GM12864 (cell line): ENCODE results near the gene CDHR2.

Experiments used
- DNase-seq: peaks from one replicate; pipeline ENCODE4 v3.0.0-alpha.2; 2011; ENCODE audit warnings: low read depth
- H3K4me3 ChIP-seq: 2 replicates; pipeline ENCODE4 v1.5.1; 2011; ENCODE audit warnings: mild to moderate bottlenecking, low read depth, low read length, control low read depth
- TF ChIP-seq, protein P1 (sequence below): IDR thresholded peaks from 2 replicates; pipeline ENCODE4 v1.5.1; 2011; ENCODE audit warnings: low read depth, mild to moderate bottlenecking, moderate library complexity, low read length, control low read depth, inconsistent platforms; ENCODE audit errors: missing control alignments

The CDHR2 gene

DNA sequence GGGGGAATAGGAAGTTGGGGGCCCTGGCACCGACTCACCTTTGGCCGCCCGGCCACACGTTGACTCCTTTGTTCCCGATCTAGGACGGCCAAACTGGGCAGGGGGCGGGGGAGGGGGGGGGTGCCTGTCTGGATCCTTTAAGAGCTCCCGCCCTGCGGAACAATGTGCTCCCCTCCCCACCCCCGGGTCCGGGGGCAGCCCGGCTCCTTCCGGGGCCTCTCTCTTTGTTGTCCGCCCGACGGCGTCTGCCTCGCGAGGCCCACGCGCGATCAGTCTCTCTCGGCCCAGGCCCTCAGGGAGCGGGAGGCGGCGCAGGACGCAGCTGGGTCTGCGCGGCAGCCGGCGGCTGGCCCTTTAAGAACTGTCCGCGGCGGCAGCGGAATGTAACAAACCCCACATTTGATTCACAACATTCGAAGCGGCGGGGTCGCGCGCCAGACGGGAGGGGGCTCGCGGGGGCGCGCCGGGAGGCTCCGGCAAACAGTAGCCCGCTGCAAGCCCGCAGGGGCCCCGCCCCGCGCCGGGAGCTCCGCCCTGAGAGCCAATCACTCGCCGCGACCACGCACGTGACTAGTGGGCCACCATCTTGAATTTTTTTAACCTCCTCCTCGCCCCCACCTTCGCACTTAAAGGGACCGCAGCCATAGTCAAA lies 12.1 kb upstream of the CDHR2 start, which contains the start of gene RNF44:
Gene RNF44 (minus strand): TSS at position 501 of the 652 bp plus-strand sequence. CDS start 4,930 bp downstream, outside the sequence.
- peak within 1 kb of the TSS; percentile 92 for H3K4me3 ChIP-seq
- DNase-seq: peak; percentile 89
- TF ChIP-seq, protein P1, sequence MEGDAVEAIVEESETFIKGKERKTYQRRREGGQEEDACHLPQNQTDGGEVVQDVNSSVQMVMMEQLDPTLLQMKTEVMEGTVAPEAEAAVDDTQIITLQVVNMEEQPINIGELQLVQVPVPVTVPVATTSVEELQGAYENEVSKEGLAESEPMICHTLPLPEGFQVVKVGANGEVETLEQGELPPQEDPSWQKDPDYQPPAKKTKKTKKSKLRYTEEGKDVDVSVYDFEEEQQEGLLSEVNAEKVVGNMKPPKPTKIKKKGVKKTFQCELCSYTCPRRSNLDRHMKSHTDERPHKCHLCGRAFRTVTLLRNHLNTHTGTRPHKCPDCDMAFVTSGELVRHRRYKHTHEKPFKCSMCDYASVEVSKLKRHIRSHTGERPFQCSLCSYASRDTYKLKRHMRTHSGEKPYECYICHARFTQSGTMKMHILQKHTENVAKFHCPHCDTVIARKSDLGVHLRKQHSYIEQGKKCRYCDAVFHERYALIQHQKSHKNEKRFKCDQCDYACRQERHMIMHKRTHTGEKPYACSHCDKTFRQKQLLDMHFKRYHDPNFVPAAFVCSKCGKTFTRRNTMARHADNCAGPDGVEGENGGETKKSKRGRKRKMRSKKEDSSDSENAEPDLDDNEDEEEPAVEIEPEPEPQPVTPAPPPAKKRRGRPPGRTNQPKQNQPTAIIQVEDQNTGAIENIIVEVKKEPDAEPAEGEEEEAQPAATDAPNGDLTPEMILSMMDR: no peak

DNA sequence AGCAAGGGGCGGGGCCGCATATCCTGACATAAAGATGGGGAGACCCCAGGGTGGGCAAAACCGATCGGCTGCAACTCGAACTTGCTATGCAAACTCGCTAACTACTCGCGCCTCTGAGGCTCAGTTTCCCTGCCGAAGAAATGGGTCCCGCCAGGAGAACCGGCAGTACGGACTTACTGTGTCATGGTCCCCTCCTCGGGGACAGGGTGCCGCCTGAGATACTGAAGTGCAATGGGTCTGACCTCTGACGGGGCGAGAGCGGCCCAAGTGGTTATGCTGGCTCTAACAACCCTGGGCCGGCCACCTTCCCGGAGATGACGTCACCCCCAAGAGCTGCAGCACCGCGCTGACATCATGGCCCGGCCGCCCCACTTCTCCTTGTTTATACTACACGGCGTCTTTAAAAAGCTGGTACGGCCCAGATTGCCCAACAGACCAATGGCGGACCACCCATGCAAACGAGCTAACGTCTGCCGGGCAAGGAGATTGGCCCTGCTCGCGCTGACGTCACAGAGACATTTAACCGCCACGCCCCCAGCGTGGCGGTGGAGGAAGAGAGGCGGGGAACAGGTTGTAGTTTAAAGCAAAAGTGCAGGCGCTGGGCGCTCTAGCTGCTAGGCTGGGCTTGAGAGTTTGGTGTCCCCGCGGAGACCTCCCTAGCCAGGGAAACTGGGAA lies 11.4 kb upstream of the CDHR2 start:
- H3K4me3 ChIP-seq: peak overlapping the region; percentile 92
- TF ChIP-seq, protein P1: no peak
- peak; percentile 99 for DNase-seq

DNA sequence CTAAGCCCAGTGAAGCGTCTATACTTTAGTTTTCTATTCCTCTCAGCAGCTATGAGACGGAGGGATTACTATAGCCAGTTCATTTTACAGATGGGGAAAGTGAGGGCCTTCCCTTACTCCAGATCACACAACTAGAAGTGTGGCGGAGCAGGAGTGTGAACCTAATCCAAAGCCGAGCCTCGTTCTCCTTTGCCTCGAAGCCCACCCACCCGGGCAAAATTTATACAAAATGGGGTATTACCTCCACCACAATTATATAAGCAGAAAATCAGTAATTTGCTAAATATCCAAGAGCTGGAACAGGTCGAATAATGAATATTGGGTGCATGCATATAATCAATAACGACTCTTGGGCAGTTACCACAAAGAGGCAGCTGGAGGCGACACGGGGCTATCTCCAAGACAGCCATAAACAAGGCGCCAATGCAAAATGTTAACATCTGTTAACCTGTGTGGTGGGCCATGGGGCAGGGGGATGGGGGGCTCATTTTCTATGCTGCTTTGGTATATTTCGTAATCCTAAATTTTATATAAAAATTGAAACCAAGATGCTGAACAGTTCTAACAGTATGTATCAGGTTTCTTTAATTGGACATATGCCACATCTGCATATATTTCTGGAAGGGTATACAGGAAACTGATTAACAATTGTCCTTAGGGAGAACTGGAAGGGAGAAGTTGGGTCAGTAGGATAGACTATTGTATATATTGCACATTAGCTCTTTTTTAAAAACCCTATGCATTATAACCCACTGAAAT lies 10.7 kb upstream of the CDHR2 start:
- TF ChIP-seq, protein P1: no peak
- H3K4me3 ChIP-seq: peak overlapping the region; percentile 92; the same call in 1 of the 2 replicates
- DNase-seq: no peak

DNA sequence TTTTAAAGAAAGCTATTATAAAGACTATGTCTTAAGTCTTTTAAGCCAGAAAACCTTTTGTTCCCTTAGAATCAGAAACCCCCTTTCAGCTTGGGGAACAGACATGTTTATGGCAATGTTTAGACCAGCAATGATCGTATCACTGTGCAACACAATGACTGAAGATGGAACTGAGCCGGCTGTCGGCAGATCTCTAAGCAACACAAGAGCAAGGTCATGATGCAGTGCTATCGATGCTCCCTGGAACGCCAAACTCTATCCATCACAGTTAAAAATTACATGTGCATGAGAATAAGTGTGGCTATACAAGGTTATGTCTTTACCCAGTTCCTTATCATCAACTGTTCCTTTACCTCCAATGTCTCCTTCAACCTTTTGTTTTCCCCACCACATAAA lies 10.2 kb upstream of the CDHR2 start:
- TF ChIP-seq, protein P1: no peak
- no peak for DNase-seq
- no peak overlapping the region for H3K4me3 ChIP-seq

- TF ChIP-seq, protein P1: no peak
- no peak for DNase-seq
- no peak overlapping the region for H3K4me3 ChIP-seq
Measured at GRCh38 chr5:176540476-176540899, 8.7 kb upstream of the CDHR2 start.

DNA sequence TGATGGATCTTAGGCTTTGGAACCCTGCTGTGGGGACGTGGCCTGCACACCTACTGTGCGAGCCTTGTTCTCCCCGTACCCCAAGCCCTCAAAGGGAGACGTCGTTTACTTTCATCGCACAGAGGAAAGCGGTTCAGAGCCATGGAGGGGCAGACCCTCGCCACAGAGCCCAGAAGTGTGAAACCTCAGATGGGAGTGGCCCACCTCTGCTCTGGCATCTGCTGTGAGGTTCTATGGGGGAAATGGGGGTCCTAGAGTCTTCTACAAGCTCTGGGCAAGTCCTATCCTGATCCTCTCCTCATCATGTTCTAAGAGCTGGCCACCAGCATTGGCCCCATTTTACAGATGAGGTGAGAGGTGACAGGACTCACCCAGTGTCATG lies 8.2 kb upstream of the CDHR2 start:
- TF ChIP-seq, protein P1: no peak
- no peak overlapping the region for H3K4me3 ChIP-seq
- no peak for DNase-seq
